Central memory CD8-positive, alpha-beta T cell (primary cell): ENCODE measurements around the gene SLC1A7.

Experiments
- ATAC-seq: fragments of 150-1000 bp; cut with Tn5 transposase; replicated peaks from 2 replicates; pipeline ENCODE4 v1.10.0; 2022; ENCODE audit warnings: mild to moderate bottlenecking, moderate FRiP score, moderate number of reproducible peaks; ENCODE audit not compliant: poor library complexity, severe bottlenecking; ENCODE audit errors: extremely low read depth
- DNase-seq, 2 donors: peaks; one replicate each; pipeline ENCODE4 v3.0.0; 2021; ENCODE audit warnings: low spot score in 2 of 2
- H3K27ac Mint-ChIP-seq: one replicate; pipeline ENCODE4 v1.8.0; 2022; ENCODE audit warnings: low read depth, mild to moderate bottlenecking, moderate library complexity, mixed read lengths
- H3K27me3 Mint-ChIP-seq: one replicate; pipeline ENCODE4 v1.8.0; 2022; ENCODE audit warnings: mixed read lengths
- H3K36me3 Mint-ChIP-seq: one replicate; pipeline ENCODE4 v1.8.0; 2022; ENCODE audit warnings: mild to moderate bottlenecking, moderate library complexity, mixed read lengths; ENCODE audit not compliant: insufficient read depth
- H3K4me1 Mint-ChIP-seq: one replicate; pipeline ENCODE4 v1.8.0; 2022; ENCODE audit warnings: mixed read lengths
- H3K4me3 Mint-ChIP-seq: one replicate; pipeline ENCODE4 v1.8.0; 2022; ENCODE audit warnings: mild to moderate bottlenecking, moderate library complexity, mixed read lengths
- H3K9me3 Mint-ChIP-seq: one replicate; pipeline ENCODE4 v1.8.0; 2022; ENCODE audit warnings: mixed read lengths

SLC1A7 gene

GRCh38 chr1:53069265-53069662 is 73.2 kb downstream of the SLC1A7 start:
- ATAC-seq (no peak), DNase-seq (peak in 1 of 2 donors; percentile 10)
- Mint-ChIP-seq H3K36me3 (no peaks in the 10 kb centered on the region), H3K27ac (no peak overlapping the region), H3K4me3 (no peak overlapping the region), H3K27me3 (peaks cover 13% of the 10 kb centered on the region), H3K4me1 (no peaks in the 10 kb centered on the region), H3K9me3 (no peaks in the 10 kb centered on the region)

GRCh38 chr1:53068314-53069099 is 73.9 kb downstream of the SLC1A7 start:
- ATAC-seq: no peak
- H3K4me3 Mint-ChIP-seq: no peak overlapping the region
- DNase-seq: peak in 1 of 2 donors; percentile 7

GRCh38 chr1:53067886-53068285 is 74.6 kb downstream of the SLC1A7 start:
- Mint-ChIP-seq H3K27ac (no peak overlapping the region), H3K4me1 (no peaks in the 10 kb centered on the region), H3K36me3 (no peaks in the 10 kb centered on the region), H3K27me3 (peaks cover 27% of the 10 kb centered on the region), H3K4me3 (no peak overlapping the region), H3K9me3 (no peaks in the 10 kb centered on the region)
- ATAC-seq (no peak), DNase-seq (no peak)

More at GRCh38 chr1:53068314-53069099, 73.9 kb downstream of the SLC1A7 start:
- H3K36me3 Mint-ChIP-seq: no peaks in the 10 kb centered on the region
- peaks cover 20% of the 10 kb centered on the region for H3K27me3 Mint-ChIP-seq
- no peaks in the 10 kb centered on the region for H3K4me1 Mint-ChIP-seq
- no peak overlapping the region for H3K27ac Mint-ChIP-seq
- no peaks in the 10 kb centered on the region for H3K9me3 Mint-ChIP-seq

GRCh38 chr1:53066891-53067738 is 75.3 kb downstream of the SLC1A7 start:
- Mint-ChIP-seq H3K27me3 (peaks cover 30% of the 10 kb centered on the region), H3K36me3 (no peaks in the 10 kb centered on the region), H3K27ac (no peak overlapping the region), H3K4me1 (peaks cover 5% of the 10 kb centered on the region), H3K9me3 (no peaks in the 10 kb centered on the region), H3K4me3 (no peak overlapping the region)
- DNase-seq: no peak
- ATAC-seq: no peak

GRCh38 chr1:53066488-53066887 is 76.0 kb downstream of the SLC1A7 start:
- DNase-seq: no peak
- H3K4me1 Mint-ChIP-seq: peaks cover 5% of the 10 kb centered on the region
- H3K36me3 Mint-ChIP-seq: no peaks in the 10 kb centered on the region
- H3K27me3 Mint-ChIP-seq: peaks cover 30% of the 10 kb centered on the region
- H3K4me3 Mint-ChIP-seq: no peak overlapping the region
- no peak overlapping the region for H3K27ac Mint-ChIP-seq
- no peak for ATAC-seq
- H3K9me3 Mint-ChIP-seq: no peaks in the 10 kb centered on the region

DNA sequence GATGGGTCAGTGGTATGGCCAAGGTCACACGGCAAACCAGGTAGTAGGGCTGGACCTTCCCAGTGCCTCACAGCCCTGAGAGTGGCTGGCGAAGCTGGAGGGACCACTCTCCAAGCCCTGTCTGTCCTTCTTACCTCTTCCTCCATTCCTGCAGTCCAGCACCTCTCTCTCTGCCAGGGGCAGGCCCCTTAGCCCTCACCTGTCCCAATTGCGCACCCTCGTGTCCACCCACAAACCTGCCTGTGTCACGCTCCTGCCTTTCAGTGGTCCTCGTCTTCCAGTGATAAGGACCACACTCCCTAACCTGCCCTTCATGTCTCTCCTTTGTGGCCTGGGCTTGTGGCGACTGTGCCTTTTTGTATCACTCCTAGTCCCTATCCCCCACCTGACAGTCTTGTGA is 77.0 kb downstream of the SLC1A7 start:
- H3K4me1 Mint-ChIP-seq: peaks cover 5% of the 10 kb centered on the region
- H3K9me3 Mint-ChIP-seq: no peaks in the 10 kb centered on the region
- peaks cover 30% of the 10 kb centered on the region for H3K27me3 Mint-ChIP-seq
- H3K4me3 Mint-ChIP-seq: no peak overlapping the region
- ATAC-seq: no peak
- no peak for DNase-seq
- H3K27ac Mint-ChIP-seq: no peak overlapping the region
- no peaks in the 10 kb centered on the region for H3K36me3 Mint-ChIP-seq

DNA sequence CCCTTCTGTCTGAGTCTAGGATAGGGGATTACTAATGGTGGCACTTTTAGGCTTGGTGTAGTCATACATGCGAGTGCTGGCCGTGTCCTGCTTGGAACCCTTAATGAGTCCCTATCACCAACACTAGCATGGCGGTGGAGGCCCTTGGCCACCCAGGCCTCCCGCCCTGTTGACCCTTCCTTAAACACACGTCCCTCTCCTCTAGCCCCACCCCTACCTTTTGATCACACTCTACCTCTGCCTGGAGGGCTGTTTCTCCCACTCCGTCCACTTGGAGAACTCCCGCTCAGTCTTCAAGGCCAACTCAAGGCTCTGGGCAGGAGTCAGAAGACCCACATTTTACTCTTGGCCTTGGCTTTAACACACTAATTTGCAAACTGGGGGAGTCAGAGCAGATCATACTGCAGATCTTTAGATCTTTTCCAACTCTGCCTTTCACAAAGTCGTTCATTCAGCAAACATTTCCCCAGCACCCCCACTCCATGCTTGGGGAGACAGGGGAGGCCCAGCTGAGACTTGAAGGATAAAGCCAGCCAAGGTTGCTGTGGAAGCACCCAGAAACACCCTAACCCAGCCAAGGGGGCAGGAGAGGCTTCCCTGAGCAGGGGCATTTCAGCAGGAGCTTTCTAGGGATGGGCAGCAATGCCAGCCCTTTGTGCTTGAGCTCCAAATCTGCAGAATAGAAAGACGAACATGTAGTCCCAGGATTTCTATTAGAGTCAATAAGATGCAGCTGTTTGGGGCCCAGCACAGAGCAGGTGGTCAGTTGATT is 78.5 kb downstream of the SLC1A7 start:
- H3K4me1 Mint-ChIP-seq: peaks cover 5% of the 10 kb centered on the region
- ATAC-seq: no peak
- no peak overlapping the region for H3K27ac Mint-ChIP-seq
- DNase-seq: no peak
- no peaks in the 10 kb centered on the region for H3K36me3 Mint-ChIP-seq
- H3K27me3 Mint-ChIP-seq: peaks cover 30% of the 10 kb centered on the region
- H3K9me3 Mint-ChIP-seq: no peaks in the 10 kb centered on the region
- peak overlapping the region; percentile 73 for H3K4me3 Mint-ChIP-seq

DNA sequence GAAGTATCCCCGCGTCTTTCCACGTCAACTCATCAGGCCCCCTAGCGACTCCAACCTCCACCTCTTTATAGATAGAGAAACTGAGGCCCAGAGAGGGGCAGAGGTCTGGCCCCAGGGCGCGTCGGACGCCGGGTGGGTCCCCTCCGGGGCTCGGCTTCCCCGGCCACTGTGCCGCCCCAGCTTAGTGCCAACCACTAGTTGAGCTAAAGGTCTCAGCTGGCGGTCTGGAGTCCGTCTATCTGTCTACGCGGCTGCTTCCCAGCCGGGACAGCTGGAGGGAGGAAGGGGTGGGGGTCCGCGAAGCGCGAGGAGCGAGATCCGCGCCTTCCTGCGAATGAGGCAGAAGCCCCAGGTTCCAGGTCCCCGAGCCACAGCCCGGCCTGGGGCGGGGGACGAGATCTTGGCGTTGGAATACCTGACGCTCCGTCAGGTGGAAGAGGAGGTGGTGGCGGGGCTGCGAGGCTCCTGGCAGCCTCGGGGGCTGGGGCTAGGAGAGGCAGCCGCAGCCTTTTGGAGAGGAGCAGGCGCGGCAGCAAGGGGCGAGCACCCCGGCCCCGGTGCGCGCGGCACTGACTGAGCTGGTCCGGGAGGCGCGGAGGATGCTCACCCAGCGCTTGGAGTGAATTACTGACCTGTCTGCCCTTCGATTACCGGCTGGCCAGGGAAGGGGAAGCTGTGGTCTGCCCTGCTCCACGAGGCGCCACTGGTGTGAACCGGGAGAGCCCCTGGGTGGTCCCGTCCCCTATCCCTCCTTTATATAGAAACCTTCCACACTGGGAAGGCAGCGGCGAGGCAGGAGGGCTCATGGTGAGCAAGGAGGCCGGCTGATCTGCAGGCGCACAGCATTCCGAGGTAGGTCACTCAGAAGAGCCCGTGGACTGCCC is 79.5 kb downstream of the SLC1A7 start:
- Mint-ChIP-seq H3K9me3 (no peaks in the 10 kb centered on the region), H3K36me3 (no peaks in the 10 kb centered on the region), H3K4me1 (peaks cover 5% of the 10 kb centered on the region), H3K4me3 (peak overlapping the region; percentile 73), H3K27me3 (peaks cover 30% of the 10 kb centered on the region), H3K27ac (no peak overlapping the region)
- ATAC-seq (no peak), DNase-seq (no peak)

- no peaks in the 10 kb centered on the region for H3K9me3 Mint-ChIP-seq
- no peaks in the 10 kb centered on the region for H3K36me3 Mint-ChIP-seq
- no peak within 1 kb of the TSS for H3K27ac Mint-ChIP-seq
- H3K4me3 Mint-ChIP-seq: peak within 1 kb of the TSS; percentile 73
- H3K27me3 Mint-ChIP-seq: peaks cover 30% of the 10 kb centered on the region
- DNase-seq (no peak), ATAC-seq (no peak)
- peaks cover 5% of the 10 kb centered on the region for H3K4me1 Mint-ChIP-seq
Observed at GRCh38 chr1:53061859-53062707, 80.4 kb downstream of the SLC1A7 start, which contains the start of gene PODN. TSS of gene PODN (plus strand) at chr1:53062213. CDS start at chr1:53069856, 7,643 bp downstream.

GRCh38 chr1:53061123-53061858 is 81.1 kb downstream of the SLC1A7 start:
- no peak for DNase-seq
- H3K27ac Mint-ChIP-seq: no peak overlapping the region
- H3K4me3 Mint-ChIP-seq: peak overlapping the region; percentile 73
- no peak for ATAC-seq
- peaks cover 30% of the 10 kb centered on the region for H3K27me3 Mint-ChIP-seq
- H3K9me3 Mint-ChIP-seq: no peaks in the 10 kb centered on the region
- H3K4me1 Mint-ChIP-seq: peaks cover 5% of the 10 kb centered on the region
- no peaks in the 10 kb centered on the region for H3K36me3 Mint-ChIP-seq
